ENCODE measurements around the gene MVB12B. TPM values are rescaled to one million over a fixed set of nuclear protein-coding genes. Genes with fewer than 3 reads are reported as not detected.

MVB12B gene
- total RNA-seq, 4 donors from 2014 or later = 15.7 to 27.3 (median 22.7) TPM

- no peak overlapping the region for H3K27ac ChIP-seq
- intact Hi-C loops (cut with DNase I; ENCODE audit: low total_unique reads) (no loop called here), in situ Hi-C loops (cut with MboI; ENCODE audit: low pct_ligation_motif_present in 1 of 4, low pct_unique_long_range_greater_than_20kb in 1 of 4, low sequenced_read_pairs in 3 of 4) (no loop called here)
- H3K27me3 ChIP-seq = peaks cover 86% of the 10 kb centered on the region
- TF ChIP-seq CTCF (IDR thresholded peaks at IDR 0.05) (no peak), EP300 (IDR thresholded peaks at IDR 0.05; ENCODE audit: low read depth) (no peak), POLR2A (IDR thresholded peaks at IDR 0.05) (no peak)
- H3K4me3 ChIP-seq = no peak overlapping the region
- no peak for DNase-seq
- H3K9me3 ChIP-seq = no peaks in the 10 kb centered on the region
- peaks cover 4 to 17% (median 10%) of the 10 kb centered on the region in 4 donors for H3K4me1 ChIP-seq
- 78 to 80% methylated on average over 7 to 10 of the region's 10 CpGs for WGBS, 2 donors (ENCODE audit: low coverage in 1 of 2)
- no peaks in the 10 kb centered on the region for H3K36me3 ChIP-seq
Measured at GRCh38 chr9:126520453-126520852, 193.8 kb downstream of the MVB12B start.

- TF ChIP-seq CTCF (IDR thresholded peaks at IDR 0.05) = no peak
- TF ChIP-seq POLR2AphosphoS5 (IDR thresholded peaks at IDR 0.05) = no peak
- in situ Hi-C loops (cut with MboI; ENCODE audit: low pct_ligation_motif_present in 1 of 4, low pct_unique_long_range_greater_than_20kb in 1 of 4, low sequenced_read_pairs in 3 of 4) (no loop called here), intact Hi-C loops (cut with DNase I; ENCODE audit: low total_unique reads) (no loop called here)
- H3K27ac ChIP-seq = no peak overlapping the region
- no peak overlapping the region for H3K4me3 ChIP-seq
- no peaks in the 10 kb centered on the region for H3K36me3 ChIP-seq
- H3K4me1 ChIP-seq = peaks cover 4 to 17% (median 10%) of the 10 kb centered on the region in 4 donors
- no peaks in the 10 kb centered on the region for H3K9me3 ChIP-seq
- 63 to 65% methylated on average over 11 of the region's 11 CpGs for WGBS, 2 donors (ENCODE audit: low coverage in 1 of 2)
- no peak for DNase-seq
- peaks cover 83% of the 10 kb centered on the region for H3K27me3 ChIP-seq
Measured at GRCh38 chr9:126521089-126521488, 194.5 kb downstream of the MVB12B start.

- H3K27me3 ChIP-seq = peaks cover 83% of the 10 kb centered on the region
- no peaks in the 10 kb centered on the region for H3K9me3 ChIP-seq
- in situ Hi-C loops (cut with MboI; ENCODE audit: low pct_ligation_motif_present in 1 of 4, low pct_unique_long_range_greater_than_20kb in 1 of 4, low sequenced_read_pairs in 3 of 4) = no loop called here
- no peaks in the 10 kb centered on the region for H3K36me3 ChIP-seq
- H3K27ac ChIP-seq = no peak overlapping the region
- no peak for DNase-seq
- TF ChIP-seq CTCF (IDR thresholded peaks at IDR 0.05) (no peak), POLR2AphosphoS5 (IDR thresholded peaks at IDR 0.05) (no peak), POLR2A (IDR thresholded peaks at IDR 0.05) (no peak)
- peaks cover 4 to 15% (median 9%) of the 10 kb centered on the region in 4 donors for H3K4me1 ChIP-seq
- 65% methylated on average over 13 of the region's 13 CpGs; no CpG with 5 or more reads in 1 of the 2 donors for WGBS, 2 donors (ENCODE audit: low coverage in 1 of 2)
- H3K4me3 ChIP-seq = no peak overlapping the region
- intact Hi-C loops (cut with DNase I; ENCODE audit: low total_unique reads) = no loop called here
Measured at GRCh38 chr9:126521551-126521950, 194.9 kb downstream of the MVB12B start.

GRCh38 chr9:126521976-126522590, 195.5 kb downstream of the MVB12B start:
- intact Hi-C loops (cut with DNase I; ENCODE audit: low total_unique reads) (no loop called here), in situ Hi-C loops (cut with MboI; ENCODE audit: low pct_ligation_motif_present in 1 of 4, low pct_unique_long_range_greater_than_20kb in 1 of 4, low sequenced_read_pairs in 3 of 4) (no loop called here)
- no peaks in the 10 kb centered on the region for H3K36me3 ChIP-seq
- no peaks in the 10 kb centered on the region for H3K9me3 ChIP-seq
- H3K27me3 ChIP-seq = peaks cover 81% of the 10 kb centered on the region
- WGBS, 2 donors (ENCODE audit: low coverage in 1 of 2) = 74% methylated on average over 10 of the region's 10 CpGs; no CpG with 5 or more reads in 1 of the 2 donors
- H3K27ac ChIP-seq = no peak overlapping the region
- H3K4me1 ChIP-seq = peaks cover 0 to 9% (median 5%) of the 10 kb centered on the region in 4 donors
- TF ChIP-seq EP300 (IDR thresholded peaks at IDR 0.05; ENCODE audit: low read depth) (no peak), CTCF (IDR thresholded peaks at IDR 0.05) (no peak), POLR2A (IDR thresholded peaks at IDR 0.05) (no peak), POLR2AphosphoS5 (IDR thresholded peaks at IDR 0.05) (no peak)
- no peak overlapping the region for H3K4me3 ChIP-seq
- DNase-seq = no peak
